OCI-LY7 (cell line): ENCODE results near the gene GPR35.

ENCODE experiments used
- CTCF ChIP-seq: fragments of 200-600 bp; sonication (generic); conservative IDR thresholded peaks from 2 replicates; pipeline ENCODE4 v1.5.1; 2014; ENCODE audit warnings: mild to moderate bottlenecking, antibody characterized with exemption, low read length, moderate library complexity, mixed read lengths
- EZH2phosphoT487 ChIP-seq: fragments of 200-600 bp; sonication (generic); IDR thresholded peaks from 2 replicates; pipeline ENCODE4 v1.6.1; 2018; ENCODE audit warnings: low read depth, borderline replicate concordance, mild to moderate bottlenecking, mixed run types, antibody characterized with exemption, low read length, moderate library complexity, mixed read lengths

DNA sequence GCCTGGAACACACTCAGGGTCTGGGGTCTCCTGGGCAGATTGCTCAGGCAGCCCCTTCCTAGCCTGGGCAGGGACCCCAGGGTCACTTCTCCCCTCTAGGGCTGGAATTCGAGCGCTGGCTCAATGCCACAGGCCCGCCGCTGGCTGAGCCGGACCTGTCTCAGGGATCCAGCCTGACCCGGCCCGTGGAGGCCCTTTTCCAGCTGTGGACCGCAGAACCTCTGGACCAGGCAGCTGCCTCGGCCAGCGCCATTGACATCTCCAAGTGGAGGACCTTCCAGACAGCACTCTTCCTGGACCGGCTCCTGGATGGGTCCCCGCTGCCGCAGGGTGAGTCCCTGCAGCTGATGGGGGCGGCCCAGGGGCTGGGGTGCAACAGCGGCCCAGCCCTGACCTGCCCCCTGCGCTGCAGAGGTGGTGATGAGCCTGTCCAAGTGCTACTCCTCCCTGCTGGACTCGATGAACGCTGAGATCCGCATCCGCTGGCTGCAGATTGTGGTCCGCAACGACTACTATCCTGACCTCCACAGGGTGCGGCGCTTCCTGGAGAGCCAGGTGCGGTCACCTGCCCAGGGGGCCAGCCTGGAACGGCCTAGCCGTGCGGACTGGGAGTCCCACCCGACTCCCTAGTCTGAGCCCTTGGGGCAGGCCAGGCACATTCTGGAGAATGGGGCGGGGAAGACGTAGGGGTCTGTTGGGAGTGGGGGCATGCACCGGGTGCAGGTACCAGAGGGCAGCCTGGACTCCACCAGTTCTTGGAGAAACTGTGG lies 48.7 kb upstream of the GPR35 start:
- TF ChIP-seq CTCF = no peak
- no peak for TF ChIP-seq EZH2phosphoT487
